HG03558 (cell line): Measurements from ENCODE around the gene CAMSAP3.
"Not testable (repeated sequence)": the region's sequence is repeated elsewhere in the genome, so short reads cannot be mapped to it uniquely, and the experiment has no call there.

Source experiments
- ATAC-seq: cut with Tn5 transposase; IDR thresholded peaks from one replicate; pipeline ENCODE4 v1.9.1; 2021; ENCODE audit warnings: moderate number of reproducible peaks; ENCODE audit not compliant: unreplicated experiment; ENCODE audit errors: extremely low read depth

CAMSAP3 gene

GRCh38 chr19:7643031-7643415 is 47.4 kb downstream of the CAMSAP3 start:
- no peak for ATAC-seq

GRCh38 chr19:7643629-7644549 is 48.2 kb downstream of the CAMSAP3 start:
- not testable (repeated sequence) for ATAC-seq

- no peak for ATAC-seq
Observed at GRCh38 chr19:7644550-7644877, 48.9 kb downstream of the CAMSAP3 start.

GRCh38 chr19:7645163-7645562 is 49.5 kb downstream of the CAMSAP3 start:
- ATAC-seq, result no peak

GRCh38 chr19:7645656-7646425 is 50.2 kb downstream of the CAMSAP3 start:
- no peak for ATAC-seq

- no peak for ATAC-seq
Observed at GRCh38 chr19:7646426-7646700, 50.7 kb downstream of the CAMSAP3 start.

- no peak for ATAC-seq
Observed at GRCh38 chr19:7647156-7647555, 51.5 kb downstream of the CAMSAP3 start.

GRCh38 chr19:7648265-7649014 is 52.8 kb downstream of the CAMSAP3 start:
- ATAC-seq, result no peak

GRCh38 chr19:7650148-7650547 is 54.5 kb downstream of the CAMSAP3 start:
- ATAC-seq, result no peak

GRCh38 chr19:7652061-7652641 is 56.5 kb downstream of the CAMSAP3 start:
- ATAC-seq, result no peak

- no peak for ATAC-seq
Observed at GRCh38 chr19:7654401-7654800, 58.7 kb downstream of the CAMSAP3 start.

- no peak for ATAC-seq
Observed at GRCh38 chr19:7655581-7655980, 59.9 kb downstream of the CAMSAP3 start.

- no peak for ATAC-seq
Observed at GRCh38 chr19:7657131-7657751, 61.6 kb downstream of the CAMSAP3 start.

GRCh38 chr19:7658219-7658686 is 62.6 kb downstream of the CAMSAP3 start:
- ATAC-seq, result no peak

GRCh38 chr19:7661744-7662538 is 66.3 kb downstream of the CAMSAP3 start:
- ATAC-seq, result no peak

- ATAC-seq, result no peak
Observed at GRCh38 chr19:7662657-7663056, 67.0 kb downstream of the CAMSAP3 start.

- ATAC-seq, result no peak
Observed at GRCh38 chr19:7663706-7664105, 68.0 kb downstream of the CAMSAP3 start.

GRCh38 chr19:7665076-7665475 is 69.4 kb downstream of the CAMSAP3 start:
- no peak for ATAC-seq
